H1 (cell line): Measurements from ENCODE around the gene ZDHHC3. TPM values are rescaled to one million over a fixed set of nuclear protein-coding genes. Genes with fewer than 3 reads are reported as not detected.

Experiments used
- CTCF ChIA-PET: fragments of 300-600 bp; sonication (Branson Sonifier 250); formaldehyde crosslinking; loops from one replicate; lab custom pipeline; 2021; ENCODE audit not compliant: partially characterized antibody; lab: Charles Lee
- POLR2A ChIA-PET: fragments of 300-600 bp; sonication (Branson Sonifier 250); formaldehyde crosslinking; loops from one replicate; lab custom pipeline; 2021; ENCODE audit warnings: inconsistent platforms; ENCODE audit not compliant: partially characterized antibody; lab: Charles Lee
- DNase-seq, 2 experiments: peaks; one replicate each; pipeline versions ENCODE4 v3.0.0 to v3.0.0-alpha.2; 2010 to 2022; ENCODE audit warnings: low spot score in 2 of 2, low read depth in 1 of 2, mixed read lengths in 1 of 2
- FAIRE-seq: peaks from 2 replicates; lab custom pipeline; 2011; peaks lifted over from hg19 to GRCh38; lab: Jason Lieb, UNC
- H2AFZ ChIP-seq: 2 replicates; pipeline ENCODE4 v1.8.1; 2012; ENCODE audit warnings: low read length, inconsistent platforms
- H2AK5ac ChIP-seq: 2 replicates; pipeline ENCODE4 v1.6.1; 2013; ENCODE audit warnings: low read depth, low read length
- H2BK120ac ChIP-seq: replicated peaks from 2 replicates; pipeline ENCODE3; 2013; ENCODE audit warnings: low read depth, low read length, inconsistent platforms
- H2BK12ac ChIP-seq: 2 replicates; pipeline ENCODE4 v1.6.1; 2013; ENCODE audit warnings: low read depth, low read length
- H2BK15ac ChIP-seq: 2 replicates; pipeline ENCODE4 v1.6.1; 2013; ENCODE audit warnings: low read length
- H2BK20ac ChIP-seq: 2 replicates; pipeline ENCODE4 v1.6.1; 2013; ENCODE audit warnings: low read length
- H2BK5ac ChIP-seq: 2 replicates; pipeline ENCODE4 v1.6.1; 2013; ENCODE audit warnings: low read depth, low read length
- H3K14ac ChIP-seq: 2 replicates; pipeline ENCODE4 v1.6.1; 2013; ENCODE audit warnings: inconsistent platforms; ENCODE audit not compliant: insufficient read length
- H3K18ac ChIP-seq: 2 replicates; pipeline ENCODE4 v1.6.1; 2013; ENCODE audit warnings: low read length; ENCODE audit errors: extremely low read depth
- H3K23ac ChIP-seq: 2 replicates; pipeline ENCODE4 v1.6.1; 2013; ENCODE audit warnings: inconsistent platforms; ENCODE audit not compliant: insufficient read length
- H3K23me2 ChIP-seq: 2 replicates; pipeline ENCODE4 v1.6.1; 2013; ENCODE audit warnings: low read depth, low read length
- H3K27ac ChIP-seq: 2 replicates; pipeline ENCODE4 v1.6.1; 2011; ENCODE audit warnings: low read depth, low read length, inconsistent platforms
- H3K27me3 ChIP-seq, 4 experiments: replicated peaks in 1 of 4; 1 replicate in 1 of 4; 2 replicates in 3 of 4; pipeline versions ENCODE4 v1.6.1 to v1.8.1; 2011 to 2013; ENCODE audit warnings: low read length in 3 of 4, mild to moderate bottlenecking in 3 of 4, inconsistent platforms in 2 of 4, mixed read lengths in 2 of 4, moderate library complexity in 1 of 4; ENCODE audit not compliant: control insufficient read depth in 3 of 4, insufficient read depth in 3 of 4; ENCODE audit errors: extremely low read depth in 1 of 4
- H3K36me3 ChIP-seq, 4 experiments: 2 replicates each; pipeline versions ENCODE4 v1.6.1 to v1.8.1; 2011 to 2013; ENCODE audit warnings: mild to moderate bottlenecking in 4 of 4, low read length in 3 of 4, moderate library complexity in 2 of 4, control low read depth in 1 of 4, inconsistent platforms in 1 of 4; ENCODE audit not compliant: insufficient read depth in 4 of 4, control insufficient read depth in 2 of 4
- H3K4ac ChIP-seq: replicated peaks from 2 replicates; pipeline ENCODE3; 2013; ENCODE audit warnings: low read length, low read depth, mixed read lengths, inconsistent platforms; ENCODE audit not compliant: insufficient read length
- H3K4me1 ChIP-seq, 4 experiments: replicated peaks in 1 of 4; 1 replicate in 1 of 4; 2 replicates in 3 of 4; pipeline versions ENCODE4 v1.6.1 to v1.8.1; 2011 to 2013; ENCODE audit warnings: low read length in 3 of 4, inconsistent platforms in 2 of 4, mixed read lengths in 1 of 4; ENCODE audit not compliant: insufficient read depth in 4 of 4, control insufficient read depth in 3 of 4
- H3K4me2 ChIP-seq, 2 experiments: 2 replicates each; pipeline versions ENCODE4 v1.6.1 to v1.8.1; 2011 to 2013; ENCODE audit warnings: low read depth in 2 of 2, low read length in 2 of 2, control low read depth in 1 of 2, inconsistent platforms in 1 of 2, mild to moderate bottlenecking in 1 of 2; ENCODE audit not compliant: insufficient read depth in 1 of 2
- H3K4me3 ChIP-seq, 4 experiments: fragments of 200-600, 300-600 bp in 1 of 4; sonication (generic), shearing (Covaris generic), sonication (Bioruptor Twin) in 1 of 4; 2 replicates each; pipeline versions ENCODE4 v1.5.1 to v1.8.1; 2011 to 2016; ENCODE audit warnings: low read length in 4 of 4, low read depth in 3 of 4, control low read depth in 2 of 4, inconsistent platforms in 2 of 4, mild to moderate bottlenecking in 2 of 4, mixed read lengths in 1 of 4, moderate library complexity in 1 of 4; ENCODE audit not compliant: insufficient read depth in 2 of 4; ENCODE audit errors: extremely low read depth in 1 of 4
- H3K56ac ChIP-seq: replicated peaks from 2 replicates; pipeline ENCODE3; 2013; ENCODE audit warnings: low read depth, mild to moderate bottlenecking, mixed read lengths, low read length, inconsistent platforms; ENCODE audit not compliant: insufficient read length
- H3K79me1 ChIP-seq: 2 replicates; pipeline ENCODE4 v1.6.1; 2013; ENCODE audit warnings: low read depth, low read length, control low read depth
- H3K79me2 ChIP-seq, 2 experiments: 2 replicates each; pipeline versions ENCODE4 v1.6.1 to v1.8.1; 2012 to 2013; ENCODE audit warnings: low read length in 2 of 2, mild to moderate bottlenecking in 2 of 2, inconsistent platforms in 1 of 2; ENCODE audit not compliant: insufficient read depth in 2 of 2, control insufficient read depth in 1 of 2
- H3K9ac ChIP-seq, 4 experiments: replicated peaks in 1 of 4; 1 replicate in 1 of 4; 2 replicates in 3 of 4; pipeline versions ENCODE4 v1.6.1 to v1.8.1; 2011 to 2013; ENCODE audit warnings: low read depth in 3 of 4, low read length in 3 of 4, control low read depth in 2 of 4, mild to moderate bottlenecking in 2 of 4, moderate library complexity in 2 of 4, inconsistent platforms in 1 of 4; ENCODE audit errors: extremely low read depth in 1 of 4
- H3K9me3 ChIP-seq, 2 experiments: 2 replicates each; pipeline versions ENCODE4 v1.6.1 to v1.8.1; 2012 to 2013; ENCODE audit warnings: mild to moderate bottlenecking in 2 of 2, moderate library complexity in 2 of 2, control low read depth in 1 of 2, inconsistent platforms in 1 of 2, low read depth in 1 of 2, low read length in 1 of 2, mixed read lengths in 1 of 2; ENCODE audit not compliant: insufficient read depth in 2 of 2
- H4K20me1 ChIP-seq, 2 experiments: replicated peaks in 1 of 2; 2 replicates each; pipeline versions ENCODE3 to v1.8.1; 2011 to 2013; ENCODE audit warnings: inconsistent platforms in 2 of 2, low read length in 2 of 2, mild to moderate bottlenecking in 1 of 2; ENCODE audit not compliant: insufficient read depth in 2 of 2, control insufficient read depth in 1 of 2
- H4K5ac ChIP-seq: 2 replicates; pipeline ENCODE4 v1.6.1; 2013; ENCODE audit warnings: low read length, low read depth, mixed read lengths, inconsistent platforms; ENCODE audit not compliant: insufficient read length
- H4K8ac ChIP-seq: 2 replicates; pipeline ENCODE4 v1.8.0; 2013; ENCODE audit warnings: mild to moderate bottlenecking, moderate library complexity, low read length, inconsistent platforms; ENCODE audit not compliant: insufficient read depth; ENCODE audit errors: extremely low read depth
- H4K91ac ChIP-seq: replicated peaks from 2 replicates; pipeline ENCODE3; 2013; ENCODE audit warnings: low read length, mixed read lengths, inconsistent platforms; ENCODE audit not compliant: insufficient read length
- BRCA1 ChIP-seq: IDR thresholded peaks from 2 replicates; pipeline ENCODE4 v1.6.1; 2012; ENCODE audit warnings: low read depth, low read length, improper control_type of control experiment
- CBX8 ChIP-seq: fragments of 300-800, 300-1000 bp; sonication (generic); IDR thresholded peaks from 2 replicates; pipeline ENCODE4 v1.7.1; 2016; ENCODE audit warnings: low read depth, low read length, borderline replicate concordance
- CHD2 ChIP-seq: IDR thresholded peaks from 2 replicates; pipeline ENCODE4 v1.6.1; 2012; ENCODE audit warnings: low read length, improper control_type of control experiment
- EGR1 ChIP-seq: IDR thresholded peaks from 2 replicates; pipeline ENCODE4 v1.6.1; 2011; ENCODE audit warnings: low read depth, low read length, borderline replicate concordance
- FOSL1 ChIP-seq: IDR thresholded peaks from 2 replicates; pipeline ENCODE4 v1.6.1; 2011; ENCODE audit warnings: mild to moderate bottlenecking, low read depth, low read length, moderate library complexity; ENCODE audit not compliant: insufficient read depth
- HDAC2 ChIP-seq, 2 experiments: fragments of 300-600 bp in 1 of 2; sonication (generic) in 1 of 2; IDR thresholded peaks; 2 replicates each; pipeline ENCODE4 v1.6.1; 2011 to 2012; ENCODE audit warnings: low read depth in 2 of 2, low read length in 2 of 2, mild to moderate bottlenecking in 2 of 2, moderate library complexity in 2 of 2, borderline replicate concordance in 1 of 2, inconsistent platforms in 1 of 2
- KDM1A ChIP-seq: fragments of 200-600, 300-600 bp; sonication (generic); IDR thresholded peaks from 2 replicates; pipeline ENCODE4 v1.7.1; 2016; ENCODE audit warnings: mild to moderate bottlenecking, low read length, borderline replicate concordance
- KDM4A ChIP-seq: IDR thresholded peaks from one replicate; pipeline ENCODE4 v1.7.1; 2012; ENCODE audit warnings: low read depth, mild to moderate bottlenecking, moderate library complexity, low read length, inconsistent platforms; ENCODE audit not compliant: severe bottlenecking
- NANOG ChIP-seq: IDR thresholded peaks from 2 replicates; pipeline ENCODE4 v1.6.1; 2011; ENCODE audit warnings: low read length, low read depth, mild to moderate bottlenecking, inconsistent platforms; ENCODE audit not compliant: insufficient read depth, poor library complexity, severe bottlenecking
- POLR2AphosphoS5 ChIP-seq: IDR thresholded peaks from 2 replicates; pipeline ENCODE4 v1.6.1; 2011; ENCODE audit warnings: low read depth, low read length
- POU5F1 ChIP-seq: IDR thresholded peaks from 2 replicates; pipeline ENCODE4 v1.6.1; 2011; ENCODE audit warnings: low read depth, mild to moderate bottlenecking, low read length, moderate library complexity
- SIRT6 ChIP-seq: IDR thresholded peaks from one replicate; pipeline ENCODE4 v1.7.1; 2012; ENCODE audit warnings: low read length, inconsistent platforms
- SIX5 ChIP-seq: IDR thresholded peaks from 2 replicates; pipeline ENCODE4 v1.6.1; 2011; ENCODE audit warnings: mild to moderate bottlenecking, low read depth, low read length
- TEAD4 ChIP-seq: IDR thresholded peaks from 2 replicates; pipeline ENCODE4 v1.6.1; 2012; ENCODE audit warnings: low read depth, low read length, inconsistent platforms, mixed read lengths
- WGBS, 2 experiments: shearing (Covaris generic) in 1 of 2; methylation state at CpG; one replicate each; pipeline versions ENCODE4 v1.1.6 to v1.1.7; 2013 to 2015; ENCODE audit warnings: low lambda C conversion rate in 2 of 2, mixed read lengths in 2 of 2, inconsistent platforms in 1 of 2, low coverage in 1 of 2, missing lambda C conversion rate in 1 of 2; ENCODE audit not compliant: insufficient replicate concordance in 2 of 2, insufficient coverage in 1 of 2, insufficient read length in 1 of 2; ENCODE audit errors: extremely low coverage in 1 of 2, missing lambda C conversion rate in 1 of 2; 5-methylcytosine and 5-hydroxymethylcytosine counted together
- polyA plus RNA-seq, 7 experiments: library from polyadenylated mRNA; depleted of rRNA in 3 of 7; stranded (reverse) in 5 of 7; unstranded in 2 of 7; fragments of >200 nt in 5 of 7; fragments of 200-250 nt in 2 of 7; gene quantifications; 1 replicate in 5 of 7; 2 replicates in 1 of 7; 4 replicates in 1 of 7; pipeline versions ENCODE4 v1.2.1 to v1.2.3, GENCODE V29; 2011 to 2013; ENCODE audit warnings: missing spikeins in 2 of 7, mixed read lengths in 2 of 7
- total RNA-seq: library from RNA; stranded (reverse); fragmentation: NEBNext Ultra II Directional; extraction: Animal tissue kit (Norgen Biotek cat#: 25700); gene quantifications from 2 replicates; pipeline ENCODE4 v1.2.1, GENCODE V29; 2021

Gene ZDHHC3
- total and polyA plus RNA-seq, 2 of the 8 experiments (the other 6 are each of a cell fraction or from before 2014, with no cell fraction given): 77.4 to 88.7 TPM

GRCh38 chr3:44893097-44893496 is 82.9 kb downstream of the ZDHHC3 start:
- H3K9ac ChIP-seq: no peak overlapping the region
- no peak overlapping the region for H4K5ac ChIP-seq
- 72% methylated on average over 2 of the region's 2 CpGs; no CpG with 5 or more reads in 1 of the 2 experiments for WGBS, 2 experiments
- H4K20me1 ChIP-seq: no peaks in the 10 kb centered on the region
- ChIA-PET CTCF (interaction anchor here (0.7 kb wide), 1 partner anchor 22 kb away, joined by 3 read pairs; no protein-coding TSS in a partner anchor), POLR2A (no interaction called here)
- no peak overlapping the region for H3K56ac ChIP-seq
- H2BK120ac ChIP-seq: no peak overlapping the region
- H3K79me1 ChIP-seq: no peaks in the 10 kb centered on the region; the same call in 1 of the 2 replicates
- no peak overlapping the region; the same call in 1 of the 2 replicates for H2BK5ac ChIP-seq
- no peaks in the 10 kb centered on the region for H3K79me2 ChIP-seq
- H2AK5ac ChIP-seq: no peak overlapping the region
- H2BK12ac ChIP-seq: no peak overlapping the region
- no peak overlapping the region for H3K18ac ChIP-seq
- H3K9me3 ChIP-seq: no peaks in the 10 kb centered on the region
- H2AFZ ChIP-seq: no peak overlapping the region
- H3K14ac ChIP-seq: no peak overlapping the region
- no peak overlapping the region for H4K91ac ChIP-seq
- H3K36me3 ChIP-seq: no peaks in the 10 kb centered on the region
- no peak overlapping the region for H4K8ac ChIP-seq
- H3K4ac ChIP-seq: no peak overlapping the region
- no peak overlapping the region for H3K23ac ChIP-seq
- no peaks in the 10 kb centered on the region; the same call in 1 of the 2 replicates for H3K23me2 ChIP-seq
- no peak overlapping the region for H2BK20ac ChIP-seq
- H3K27ac ChIP-seq: no peak overlapping the region
- no peak overlapping the region for H3K4me2 ChIP-seq
- H3K4me3 ChIP-seq: no peak overlapping the region
- TF ChIP-seq BRCA1 (no peak), SIX5 (no peak), POU5F1 (no peak), NANOG (no peak), POLR2AphosphoS5 (no peak), SIRT6 (no peak), TEAD4 (no peak), EGR1 (no peak), CBX8 (no peak), HDAC2 (IDR thresholded peaks at IDR 0.05; ENCODE audit: borderline replicate concordance in 1 of 2, low read depth in 2 of 2, low read length in 2 of 2) (no peak), FOSL1 (no peak), KDM4A (no peak), CHD2 (no peak), KDM1A (no peak)
- TF ChIP-seq, all 59 proteins: peak for 0
- Histone ChIP-seq H3K4me1 (peaks cover 0 to 5% (median 3%) of the 10 kb centered on the region in 4 experiments; a peak in 3 of 7 replicates), H2BK15ac (no peak overlapping the region), H3K27me3 (no peaks in the 10 kb centered on the region)
- no peak for FAIRE-seq
- DNase-seq: no peak
